GM20431 (cell line): ENCODE measurements around the gene MEIS3.

Experiments used
- in situ Hi-C: fragments of 300-500 bp; cut with MseI, MboI; formaldehyde crosslinking; loops from one replicate; pipeline ENCODE4 v1.15.0; 2020; ENCODE audit warnings: low sequenced_read_pairs; ENCODE audit not compliant: unreplicated experiment

MEIS3 gene

GRCh38 chr19:47436712-47437401, 17.5 kb upstream of the MEIS3 start:
- in situ Hi-C loops = loop anchor here (10.0 kb wide), 1 partner anchor 268 kb away; no protein-coding TSS in a partner anchor

GRCh38 chr19:47435883-47436417, 16.6 kb upstream of the MEIS3 start:
- in situ Hi-C loops = loop anchor here (10.0 kb wide), 1 partner anchor 269 kb away; no protein-coding TSS in a partner anchor

- in situ Hi-C loops = loop anchor here (10.0 kb wide), 1 partner anchor 270 kb away; no protein-coding TSS in a partner anchor
Measured at GRCh38 chr19:47435196-47435595, 15.9 kb upstream of the MEIS3 start.

- in situ Hi-C loops = loop anchor here (10.0 kb wide), 1 partner anchor 271 kb away; no protein-coding TSS in a partner anchor
Measured at GRCh38 chr19:47434088-47434487, 14.8 kb upstream of the MEIS3 start.

- in situ Hi-C loops = loop anchor here (10.0 kb wide), 1 partner anchor 272 kb away; no protein-coding TSS in a partner anchor
Measured at GRCh38 chr19:47433121-47433520, 13.8 kb upstream of the MEIS3 start.

- in situ Hi-C loops = loop anchor here (10.0 kb wide), 1 partner anchor 272 kb away; no protein-coding TSS in a partner anchor
Measured at GRCh38 chr19:47432499-47432898, 13.2 kb upstream of the MEIS3 start.

- in situ Hi-C loops = loop anchor here (10.0 kb wide), 1 partner anchor 273 kb away; no protein-coding TSS in a partner anchor
Measured at GRCh38 chr19:47432091-47432490, 12.8 kb upstream of the MEIS3 start.

- in situ Hi-C loops = loop anchor here (10.0 kb wide), 1 partner anchor 275 kb away; no protein-coding TSS in a partner anchor
Measured at GRCh38 chr19:47430041-47430802, 10.9 kb upstream of the MEIS3 start.

GRCh38 chr19:47429140-47429793, 9.9 kb upstream of the MEIS3 start:
- in situ Hi-C loops = no loop called here

GRCh38 chr19:47428177-47428894, 9.0 kb upstream of the MEIS3 start:
- in situ Hi-C loops = no loop called here

GRCh38 chr19:47427241-47428176, 8.2 kb upstream of the MEIS3 start:
- in situ Hi-C loops = no loop called here

GRCh38 chr19:47423203-47423882, 4.0 kb upstream of the MEIS3 start:
- in situ Hi-C loops = no loop called here

GRCh38 chr19:47422417-47423163, 3.3 kb upstream of the MEIS3 start:
- in situ Hi-C loops = no loop called here

GRCh38 chr19:47421844-47422395, 2.6 kb upstream of the MEIS3 start:
- in situ Hi-C loops = no loop called here

GRCh38 chr19:47421244-47421786, 2.0 kb upstream of the MEIS3 start:
- in situ Hi-C loops = no loop called here

- in situ Hi-C loops = no loop called here
Measured at GRCh38 chr19:47419789-47420188, 462 bp upstream of the MEIS3 start.

- in situ Hi-C loops = no loop called here
Measured at GRCh38 chr19:47418692-47419029, 666 bp downstream of the MEIS3 start.
